ENCODE data around the gene ALOX12. TPM values are rescaled to one million over a fixed set of nuclear protein-coding genes. Genes with fewer than 3 reads are reported as not detected.

The ALOX12 gene
- total RNA-seq, 1 experiment from 2014 or later = not detected

GRCh38 chr17:7011942-7012254, 16.0 kb downstream of the ALOX12 start:
- Histone ChIP-seq H3K27me3 (ENCODE audit: insufficient read depth, low read length) (no peaks in the 10 kb centered on the region), H3K9ac (ENCODE audit: low read length) (peak overlapping the region; percentile 98), H3K79me2 (ENCODE audit: insufficient read depth, low read length) (peaks cover 56% of the 10 kb centered on the region), H4K20me1 (ENCODE audit: insufficient read depth) (no peaks in the 10 kb centered on the region), H3K4me3 (replicated peaks in 1 of 2; ENCODE audit: low read depth in 1 of 2, low read length in 2 of 2) (peak overlapping the region; percentile 61 to 74), H3K9me2 (ENCODE audit: insufficient read depth) (no peaks in the 10 kb centered on the region), H3K4me1 (ENCODE audit: control insufficient read depth in 1 of 2, insufficient read depth in 2 of 2, low read length in 2 of 2) (peaks cover 11 to 25% of the 10 kb centered on the region in 2 experiments; a peak in 3 of 4 replicates), H3K4me2 (ENCODE audit: low read length) (peak overlapping the region; percentile 100), H3K36me3 (ENCODE audit: control insufficient read depth in 1 of 2, insufficient read depth in 2 of 2, low read length in 2 of 2) (no peaks in the 10 kb centered on the region), H2AFZ (ENCODE audit: low read depth, low read length, poor library complexity, severe bottlenecking) (no peak overlapping the region), H3K9me3 (ENCODE audit: control insufficient read depth in 1 of 2, insufficient read depth in 1 of 2, low read depth in 1 of 2, low read length in 2 of 2) (no peaks in the 10 kb centered on the region), H3K27ac (ENCODE audit: low read depth, low read length) (peak overlapping the region; percentile 94)
- intact Hi-C loops (cut with micrococcal nuclease) = no loop called here
- ATAC-seq (no peak), DNase-seq (ENCODE audit: low read depth, low spot score) (no peak)
- TSS peak; percentile 76 for BruUV-seq (replicated peaks)
- no peak for TF ChIP-seq MAX (IDR thresholded peaks at IDR 0.05)
- no peak for TF ChIP-seq ELF1 (IDR thresholded peaks at IDR 0.05; ENCODE audit: borderline replicate concordance, low read depth)
- TF ChIP-seq FOSL1 (IDR thresholded peaks at IDR 0.05; ENCODE audit: low read depth) = no peak
- no peak for TF ChIP-seq CBX3 (IDR thresholded peaks at IDR 0.05; ENCODE audit: low read depth)
- no peak for TF ChIP-seq EGR1 (IDR thresholded peaks at IDR 0.05; ENCODE audit: low read depth)
- TF ChIP-seq POLR2AphosphoS5 (IDR thresholded peaks at IDR 0.05; ENCODE audit: low read depth, low read length) = no peak
- TF ChIP-seq TCF7L2 (IDR thresholded peaks at IDR 0.05; ENCODE audit: borderline replicate concordance, extremely low read depth, insufficient read depth, insufficient read length) = no peak
- no peak for TF ChIP-seq ZBTB33 (IDR thresholded peaks at IDR 0.05; ENCODE audit: extremely low read depth, insufficient replicate concordance, low read length)
- ChIA-PET RAD21 (ENCODE audit: low non-redundant PET in 1 of 2, low total read pairs in 2 of 2, uncharacterized antibody in 2 of 2, unreplicated experiment in 2 of 2) (no interaction called here), CTCF (interaction anchor here (0.9 kb wide), 1 partner anchor 168 kb away, joined by 3 read pairs; no protein-coding TSS in a partner anchor), POLR2A (interaction anchor here (0.7 to 1.2 kb wide), 2 partner anchors 12 to 24 kb away, joined by 3 to 5 read pairs; partner anchors contain the start of gene SLC16A13)

All from HCT116 (cell line).